Peyer's patch (tissue), 4 donors: ENCODE measurements around the gene HOXA5.

Source experiments
- POLR2A ChIP-seq, 2 donors: fragments of 450-650 bp; IDR thresholded peaks; one replicate each; pipeline ENCODE4 v1.5.1; 2017; ENCODE audit warnings: antibody characterized with exemption in 2 of 2, mild to moderate bottlenecking in 2 of 2, moderate library complexity in 2 of 2
- TF ChIP-seq, protein P1 (sequence below), 6 experiments: fragments of 450-650 bp in 4 of 6; fragments of 200-600 bp in 2 of 6; sonication (generic) in 1 of 6; IDR thresholded peaks; one replicate each; pipeline ENCODE4 v1.5.1; 2017 to 2019; ENCODE audit warnings: antibody characterized with exemption in 6 of 6, mild to moderate bottlenecking in 3 of 6, moderate library complexity in 1 of 6

DNA sequence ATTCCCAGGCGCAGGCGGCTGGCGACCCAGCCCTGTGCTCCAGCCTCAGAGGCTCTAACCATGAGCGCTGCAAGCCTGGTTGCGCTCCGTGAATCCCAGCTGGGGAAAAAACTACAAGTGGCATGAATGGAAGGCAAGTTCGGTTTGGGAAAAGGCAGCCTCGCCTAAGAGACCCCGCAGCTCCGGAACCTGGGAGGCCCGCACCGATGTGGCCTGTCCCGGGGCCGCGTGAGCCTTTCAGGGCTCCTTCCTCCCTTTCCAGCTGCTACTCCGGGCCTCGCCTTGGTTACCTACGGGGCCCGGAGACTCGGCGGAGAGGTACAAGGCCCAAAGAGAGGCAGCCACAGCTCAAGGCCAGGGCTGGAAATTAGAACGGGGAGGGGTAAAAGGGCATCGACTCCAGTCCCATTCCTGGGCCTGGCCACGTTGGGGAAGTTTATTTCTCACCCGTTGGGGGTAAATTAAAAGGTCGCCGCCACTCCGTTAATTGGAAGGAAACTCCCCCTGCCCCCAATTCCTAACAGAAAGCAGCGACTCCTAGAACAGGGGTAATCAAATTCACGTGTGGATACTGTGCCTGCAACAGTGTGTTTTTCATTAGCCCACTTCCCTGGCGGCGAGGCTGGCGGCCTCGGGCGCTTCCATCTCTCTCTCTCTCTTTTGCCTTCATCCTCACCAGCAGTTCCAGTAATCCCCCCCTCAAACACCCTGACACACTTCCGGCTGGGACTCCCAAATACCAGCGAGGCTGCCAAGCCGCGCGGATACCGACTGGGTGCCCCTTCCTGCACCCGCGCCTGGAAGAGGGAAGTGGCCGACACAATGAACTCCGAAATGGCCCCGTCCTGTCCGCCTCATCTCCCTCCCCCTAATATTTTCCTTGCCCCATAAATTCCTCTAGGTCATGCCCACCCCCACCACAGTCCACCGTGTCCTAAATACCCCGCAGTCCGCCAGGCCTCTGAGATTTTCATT is 23.3 kb upstream of the HOXA5 start:
- TF ChIP-seq, protein P1, sequence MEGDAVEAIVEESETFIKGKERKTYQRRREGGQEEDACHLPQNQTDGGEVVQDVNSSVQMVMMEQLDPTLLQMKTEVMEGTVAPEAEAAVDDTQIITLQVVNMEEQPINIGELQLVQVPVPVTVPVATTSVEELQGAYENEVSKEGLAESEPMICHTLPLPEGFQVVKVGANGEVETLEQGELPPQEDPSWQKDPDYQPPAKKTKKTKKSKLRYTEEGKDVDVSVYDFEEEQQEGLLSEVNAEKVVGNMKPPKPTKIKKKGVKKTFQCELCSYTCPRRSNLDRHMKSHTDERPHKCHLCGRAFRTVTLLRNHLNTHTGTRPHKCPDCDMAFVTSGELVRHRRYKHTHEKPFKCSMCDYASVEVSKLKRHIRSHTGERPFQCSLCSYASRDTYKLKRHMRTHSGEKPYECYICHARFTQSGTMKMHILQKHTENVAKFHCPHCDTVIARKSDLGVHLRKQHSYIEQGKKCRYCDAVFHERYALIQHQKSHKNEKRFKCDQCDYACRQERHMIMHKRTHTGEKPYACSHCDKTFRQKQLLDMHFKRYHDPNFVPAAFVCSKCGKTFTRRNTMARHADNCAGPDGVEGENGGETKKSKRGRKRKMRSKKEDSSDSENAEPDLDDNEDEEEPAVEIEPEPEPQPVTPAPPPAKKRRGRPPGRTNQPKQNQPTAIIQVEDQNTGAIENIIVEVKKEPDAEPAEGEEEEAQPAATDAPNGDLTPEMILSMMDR (IDR thresholded peaks at IDR 0.05): no peak
- no peak for TF ChIP-seq POLR2A (IDR thresholded peaks at IDR 0.05)
